ENCODE results near the gene SPAG7. TPM values are rescaled to one million over a fixed set of nuclear protein-coding genes. Genes with fewer than 3 reads are reported as not detected.

The SPAG7 gene
- total RNA-seq, 1 experiment from 2014 or later: 49.9 TPM

- no peak overlapping the region for H3K27ac ChIP-seq (ENCODE audit: low read depth, low read length)
- DNase-seq (ENCODE audit: low read depth, low spot score): no peak
- ChIA-PET CTCF (no interaction called here), RAD21 (ENCODE audit: low non-redundant PET in 1 of 2, low total read pairs in 2 of 2, uncharacterized antibody in 2 of 2, unreplicated experiment in 2 of 2) (no interaction called here), POLR2A (no interaction called here)
- no peak overlapping the region for H2AFZ ChIP-seq (ENCODE audit: low read depth, low read length, poor library complexity, severe bottlenecking)
- peaks cover 16 to 37% of the 10 kb centered on the region in 2 experiments for H3K4me1 ChIP-seq (ENCODE audit: control insufficient read depth in 1 of 2, insufficient read depth in 2 of 2, low read length in 2 of 2)
- intact Hi-C loops (cut with micrococcal nuclease): no loop called here
- no peak overlapping the region for H3K4me3 ChIP-seq (replicated peaks in 1 of 2; ENCODE audit: low read depth in 1 of 2, low read length in 2 of 2)
- BruUV-seq (replicated peaks): no TSS peak
- H3K79me2 ChIP-seq (ENCODE audit: insufficient read depth, low read length): peaks cover 41% of the 10 kb centered on the region
- H3K36me3 ChIP-seq (ENCODE audit: control insufficient read depth in 1 of 2, insufficient read depth in 2 of 2, low read length in 2 of 2): peaks cover 0 to 21% of the 10 kb centered on the region in 2 experiments; a peak in 1 of 4 replicates
- ATAC-seq: no peak
- TF ChIP-seq EGR1 (IDR thresholded peaks at IDR 0.05; ENCODE audit: low read depth): no peak
- TF ChIP-seq SIN3A (IDR thresholded peaks at IDR 0.05; ENCODE audit: low read depth): no peak
- H3K27me3 ChIP-seq (ENCODE audit: insufficient read depth, low read length): no peaks in the 10 kb centered on the region
- no peaks in the 10 kb centered on the region for H3K9me3 ChIP-seq (ENCODE audit: control insufficient read depth in 1 of 2, insufficient read depth in 1 of 2, low read depth in 1 of 2, low read length in 2 of 2)
- H3K9me2 ChIP-seq (ENCODE audit: insufficient read depth): no peaks in the 10 kb centered on the region
- no peak overlapping the region for H3K4me2 ChIP-seq (ENCODE audit: low read length)
- H3K9ac ChIP-seq (ENCODE audit: low read length): no peak overlapping the region
- H4K20me1 ChIP-seq (ENCODE audit: insufficient read depth): no peaks in the 10 kb centered on the region
These were observed 30.1 kb downstream of the SPAG7 start for GRCh38 chr17:4937553-4937952.

DNA sequence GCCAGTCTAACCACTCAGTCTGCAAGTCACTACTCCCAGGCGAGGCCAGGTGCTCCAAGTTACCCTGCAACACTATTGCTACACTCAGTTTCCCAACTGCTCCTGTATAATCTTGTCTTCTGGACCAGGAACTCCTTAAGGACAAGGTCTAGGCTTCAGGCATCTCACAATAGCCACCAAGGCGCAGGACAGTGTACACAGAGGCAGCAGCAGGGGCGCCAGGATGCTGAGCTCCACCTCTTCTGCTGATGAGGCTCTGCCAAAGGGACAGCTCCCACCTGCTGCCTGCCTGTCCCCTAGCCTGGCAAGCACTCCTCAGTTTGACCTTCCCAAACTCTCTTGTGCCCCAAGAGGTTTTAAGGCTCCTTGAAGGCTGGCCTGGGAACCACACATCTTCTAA, 31.2 kb downstream of the SPAG7 start:
- Histone ChIP-seq H3K4me3 (replicated peaks in 1 of 2; ENCODE audit: low read depth in 1 of 2, low read length in 2 of 2) (no peak overlapping the region), H3K36me3 (ENCODE audit: control insufficient read depth in 1 of 2, insufficient read depth in 2 of 2, low read length in 2 of 2) (peaks cover 0 to 17% of the 10 kb centered on the region in 2 experiments; a peak in 1 of 4 replicates), H3K4me2 (ENCODE audit: low read length) (no peak overlapping the region), H3K9me3 (ENCODE audit: control insufficient read depth in 1 of 2, insufficient read depth in 1 of 2, low read depth in 1 of 2, low read length in 2 of 2) (no peaks in the 10 kb centered on the region), H3K79me2 (ENCODE audit: insufficient read depth, low read length) (peaks cover 30% of the 10 kb centered on the region), H3K9ac (ENCODE audit: low read length) (no peak overlapping the region), H3K27ac (ENCODE audit: low read depth, low read length) (no peak overlapping the region), H3K27me3 (ENCODE audit: insufficient read depth, low read length) (no peaks in the 10 kb centered on the region), H3K4me1 (ENCODE audit: control insufficient read depth in 1 of 2, insufficient read depth in 2 of 2, low read length in 2 of 2) (peaks cover 12 to 26% of the 10 kb centered on the region in 2 experiments), H3K9me2 (ENCODE audit: insufficient read depth) (no peaks in the 10 kb centered on the region), H4K20me1 (ENCODE audit: insufficient read depth) (no peaks in the 10 kb centered on the region), H2AFZ (ENCODE audit: low read depth, low read length, poor library complexity, severe bottlenecking) (no peak overlapping the region)
- intact Hi-C loops (cut with micrococcal nuclease): no loop called here
- BruUV-seq (replicated peaks): no TSS peak
- POLR2A ChIA-PET: no interaction called here
- RAD21 ChIA-PET (ENCODE audit: low non-redundant PET in 1 of 2, low total read pairs in 2 of 2, uncharacterized antibody in 2 of 2, unreplicated experiment in 2 of 2): no interaction called here
- ATAC-seq: no peak
- CTCF ChIA-PET: no interaction called here
- no peak for DNase-seq (ENCODE audit: low read depth, low spot score)
- TF ChIP-seq ZFX (IDR thresholded peaks at IDR 0.05) (no peak), SP1 (IDR thresholded peaks at IDR 0.05; ENCODE audit: low read depth) (no peak), RAD21 (IDR thresholded peaks at IDR 0.05; ENCODE audit: low read depth) (no peak), CTCF (IDR thresholded peaks at IDR 0.05 in 2 of 3, conservative IDR thresholded peaks at IDR 0.05 in 1 of 3; ENCODE audit: borderline replicate concordance in 1 of 3, insufficient read depth in 1 of 3, low read depth in 2 of 3, low read length in 2 of 3) (no peak), SIN3A (IDR thresholded peaks at IDR 0.05; ENCODE audit: low read depth) (no peak), ATF3 (IDR thresholded peaks at IDR 0.05) (no peak), POLR2AphosphoS5 (IDR thresholded peaks at IDR 0.05; ENCODE audit: low read depth, low read length) (no peak), SRF (IDR thresholded peaks at IDR 0.05; ENCODE audit: low read depth) (no peak), POLR2A (IDR thresholded peaks at IDR 0.05; ENCODE audit: borderline replicate concordance, extremely low read depth, insufficient read depth, insufficient read length) (no peak), JUND (IDR thresholded peaks at IDR 0.05) (no peak), EZH2 (IDR thresholded peaks at IDR 0.05) (no peak), EGR1 (IDR thresholded peaks at IDR 0.05; ENCODE audit: low read depth) (no peak), ZBTB33 (IDR thresholded peaks at IDR 0.05; ENCODE audit: extremely low read depth, insufficient replicate concordance, low read length) (no peak), TCF7L2 (IDR thresholded peaks at IDR 0.05; ENCODE audit: borderline replicate concordance, extremely low read depth, insufficient read depth, insufficient read length) (no peak), CBX3 (IDR thresholded peaks at IDR 0.05; ENCODE audit: low read depth) (no peak), CEBPB (IDR thresholded peaks at IDR 0.05; ENCODE audit: low read depth) (no peak)

All from HCT116 (cell line).